ENCODE data around the gene SLC16A8.
"Not testable (repeated sequence)": the region's sequence is repeated elsewhere in the genome, so short reads cannot be mapped to it uniquely, and the experiment has no call there.

SLC16A8 gene

DNA sequence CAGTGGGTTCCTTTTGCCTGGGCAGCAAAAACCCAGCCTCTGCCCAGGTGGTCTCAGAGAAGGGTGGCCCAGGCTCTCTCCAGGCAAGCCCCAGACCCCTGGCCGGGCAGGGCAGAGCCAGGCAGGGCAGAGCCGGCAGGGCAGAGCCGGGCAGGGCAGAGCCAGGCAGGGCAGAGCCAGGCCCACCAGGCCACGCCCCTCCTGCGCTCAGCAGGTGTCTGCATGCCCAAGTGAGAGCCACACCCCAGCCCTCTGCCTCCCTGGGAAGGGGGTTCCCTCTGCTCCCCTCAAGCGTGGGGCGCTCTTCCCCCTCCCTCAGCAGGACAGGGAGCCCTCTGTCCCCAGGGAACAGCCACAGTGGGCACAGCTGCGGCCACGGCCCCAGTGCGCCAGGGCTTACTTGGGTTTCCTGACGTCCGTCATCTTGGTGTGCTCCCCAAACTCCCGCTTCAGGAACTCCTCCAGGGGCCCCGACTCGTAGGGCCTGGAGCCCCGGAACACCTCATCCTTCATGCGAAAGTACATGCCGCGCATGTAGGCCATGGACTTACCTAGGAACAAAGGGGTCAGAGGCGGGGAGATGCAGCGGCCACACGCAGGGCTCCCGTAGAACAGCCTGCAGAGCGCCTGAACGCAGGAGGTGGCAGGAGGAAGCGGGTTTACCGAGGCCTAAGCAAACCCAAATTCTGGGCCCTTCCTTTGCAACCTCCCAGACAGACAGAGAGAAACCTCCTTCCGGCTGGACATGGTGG lies 36.6 kb upstream of the SLC16A8 start:
- Mint-ChIP-seq H3K27ac (no peak overlapping the region), H3K27me3 (ENCODE audit: low read depth) (no peaks in the 10 kb centered on the region), H3K36me3 (ENCODE audit: low read depth) (no peaks in the 10 kb centered on the region), H3K9me3 (no peaks in the 10 kb centered on the region), H3K4me3 (no peak overlapping the region), H3K4me1 (ENCODE audit: low read depth) (peaks cover 5% of the 10 kb centered on the region)
- no peak for DNase-seq (ENCODE audit: low spot score)

DNA sequence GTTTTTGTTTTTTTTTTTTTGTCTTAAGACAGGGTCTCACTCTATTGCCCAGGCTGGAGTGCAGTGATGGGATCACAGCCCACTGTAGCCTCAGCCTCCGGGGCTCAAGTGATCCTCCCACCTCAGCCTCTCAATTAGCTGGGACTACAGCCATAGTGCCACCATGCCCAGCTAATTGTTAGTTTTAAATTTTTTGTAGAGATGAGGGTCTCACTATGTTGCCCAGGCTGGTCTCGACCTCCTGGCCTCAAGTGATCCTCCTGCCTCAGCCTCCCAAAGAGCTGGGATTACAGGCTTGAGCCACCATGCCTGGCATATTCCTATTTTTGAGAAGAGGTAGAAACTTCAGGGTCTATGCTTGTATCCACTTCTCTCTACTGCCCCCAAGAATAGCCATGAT lies 34.8 kb upstream of the SLC16A8 start:
- H3K36me3 Mint-ChIP-seq (ENCODE audit: low read depth); H3K4me1 Mint-ChIP-seq (ENCODE audit: low read depth); H3K9me3 Mint-ChIP-seq; H3K27ac Mint-ChIP-seq; DNase-seq (ENCODE audit: low spot score); H3K27me3 Mint-ChIP-seq (ENCODE audit: low read depth); H3K4me3 Mint-ChIP-seq: not testable (repeated sequence)

DNA sequence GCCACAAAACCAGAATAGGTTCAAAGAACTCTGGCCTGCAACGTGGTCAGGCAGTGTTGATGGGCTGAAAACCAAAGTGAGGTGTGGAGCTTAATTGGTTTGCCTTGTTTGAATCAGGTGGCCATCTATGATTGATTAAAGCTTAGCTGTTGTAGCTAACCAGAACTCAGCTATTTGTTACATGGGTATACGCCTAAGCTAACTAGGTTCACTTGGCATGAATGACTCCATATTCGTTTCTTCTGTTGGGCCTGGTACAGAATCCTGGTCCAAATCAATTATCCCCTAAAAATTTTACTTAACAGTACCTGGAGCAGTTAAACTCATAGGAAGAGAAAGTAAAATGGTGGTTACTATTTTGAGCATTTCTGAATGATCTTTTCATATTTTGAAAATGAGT lies 34.2 kb upstream of the SLC16A8 start:
- Mint-ChIP-seq H3K27ac (no peak overlapping the region), H3K36me3 (ENCODE audit: low read depth) (peaks cover 2% of the 10 kb centered on the region)

DNA sequence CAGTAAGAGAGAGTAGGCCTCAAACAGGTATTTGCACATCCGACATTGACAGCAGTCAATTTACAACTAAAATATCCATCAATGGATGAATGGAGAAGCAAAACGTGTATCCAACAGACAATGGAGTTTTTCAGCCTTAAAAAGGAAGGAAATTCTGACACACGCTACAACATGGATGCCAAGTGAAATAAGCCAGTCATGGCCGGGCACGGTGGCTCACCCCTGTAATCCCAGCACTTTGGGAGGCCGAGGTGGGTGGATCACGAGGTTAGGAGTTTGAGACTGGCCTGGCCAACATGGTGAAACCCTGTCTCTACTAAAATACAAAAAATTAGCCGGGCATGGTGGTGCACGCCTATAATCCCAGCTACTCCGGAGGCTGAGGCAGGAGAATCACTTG lies 33.6 kb upstream of the SLC16A8 start:
- H3K36me3 Mint-ChIP-seq (ENCODE audit: low read depth); H3K27ac Mint-ChIP-seq; H3K9me3 Mint-ChIP-seq; H3K27me3 Mint-ChIP-seq (ENCODE audit: low read depth); H3K4me1 Mint-ChIP-seq (ENCODE audit: low read depth); DNase-seq (ENCODE audit: low spot score); H3K4me3 Mint-ChIP-seq: not testable (repeated sequence)

More for the DNA sequence above, 34.2 kb upstream of the SLC16A8 start:
- no peak for DNase-seq (ENCODE audit: low spot score)
- no peaks in the 10 kb centered on the region for H3K27me3 Mint-ChIP-seq (ENCODE audit: low read depth)
- H3K4me1 Mint-ChIP-seq (ENCODE audit: low read depth), result peaks cover 2% of the 10 kb centered on the region
- H3K4me3 Mint-ChIP-seq, result no peak overlapping the region
- H3K9me3 Mint-ChIP-seq, result no peaks in the 10 kb centered on the region

DNA sequence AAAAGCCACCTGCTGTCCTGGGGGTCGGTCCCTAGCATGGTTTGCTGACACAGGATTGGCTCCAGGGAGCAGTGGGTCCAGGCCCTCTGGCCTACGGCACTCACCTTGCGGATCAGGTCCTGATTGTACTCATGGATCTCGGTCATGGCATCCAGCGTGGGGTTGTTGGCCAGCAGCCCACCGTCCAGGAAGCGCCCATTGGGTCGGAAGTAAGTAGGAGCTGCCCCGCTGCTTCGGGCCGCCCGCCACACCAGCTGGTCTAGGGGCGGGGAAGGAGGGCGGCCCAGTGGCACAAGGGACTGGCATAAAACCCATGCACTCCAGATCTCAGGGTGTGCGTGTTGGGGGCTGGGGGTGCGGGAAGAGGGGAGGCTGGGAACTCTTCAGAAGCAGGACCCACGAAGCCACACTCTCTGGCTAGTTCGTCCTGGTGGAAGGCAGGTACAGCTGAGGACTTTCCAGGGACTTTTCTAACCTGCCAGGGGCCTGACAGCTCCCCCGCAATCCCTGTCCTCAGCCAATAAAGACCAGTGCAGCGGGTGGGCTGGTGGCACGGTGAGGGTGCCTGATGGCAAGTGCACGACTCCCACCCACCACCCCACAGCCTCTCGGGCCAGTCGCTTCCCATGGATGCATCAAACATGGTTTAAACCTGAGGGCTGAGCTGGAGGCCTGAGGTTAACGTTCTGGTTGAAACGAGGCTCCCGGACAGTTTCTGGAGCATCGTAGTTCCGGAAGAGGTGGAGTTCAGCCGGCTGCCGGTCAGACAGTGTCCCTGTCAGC lies 31.6 kb upstream of the SLC16A8 start:
- Mint-ChIP-seq H3K27ac (no peak overlapping the region), H3K4me1 (ENCODE audit: low read depth) (peaks cover 2% of the 10 kb centered on the region), H3K36me3 (ENCODE audit: low read depth) (peaks cover 2% of the 10 kb centered on the region), H3K9me3 (no peaks in the 10 kb centered on the region), H3K27me3 (ENCODE audit: low read depth) (no peaks in the 10 kb centered on the region), H3K4me3 (no peak overlapping the region)
- no peak for DNase-seq (ENCODE audit: low spot score)

DNA sequence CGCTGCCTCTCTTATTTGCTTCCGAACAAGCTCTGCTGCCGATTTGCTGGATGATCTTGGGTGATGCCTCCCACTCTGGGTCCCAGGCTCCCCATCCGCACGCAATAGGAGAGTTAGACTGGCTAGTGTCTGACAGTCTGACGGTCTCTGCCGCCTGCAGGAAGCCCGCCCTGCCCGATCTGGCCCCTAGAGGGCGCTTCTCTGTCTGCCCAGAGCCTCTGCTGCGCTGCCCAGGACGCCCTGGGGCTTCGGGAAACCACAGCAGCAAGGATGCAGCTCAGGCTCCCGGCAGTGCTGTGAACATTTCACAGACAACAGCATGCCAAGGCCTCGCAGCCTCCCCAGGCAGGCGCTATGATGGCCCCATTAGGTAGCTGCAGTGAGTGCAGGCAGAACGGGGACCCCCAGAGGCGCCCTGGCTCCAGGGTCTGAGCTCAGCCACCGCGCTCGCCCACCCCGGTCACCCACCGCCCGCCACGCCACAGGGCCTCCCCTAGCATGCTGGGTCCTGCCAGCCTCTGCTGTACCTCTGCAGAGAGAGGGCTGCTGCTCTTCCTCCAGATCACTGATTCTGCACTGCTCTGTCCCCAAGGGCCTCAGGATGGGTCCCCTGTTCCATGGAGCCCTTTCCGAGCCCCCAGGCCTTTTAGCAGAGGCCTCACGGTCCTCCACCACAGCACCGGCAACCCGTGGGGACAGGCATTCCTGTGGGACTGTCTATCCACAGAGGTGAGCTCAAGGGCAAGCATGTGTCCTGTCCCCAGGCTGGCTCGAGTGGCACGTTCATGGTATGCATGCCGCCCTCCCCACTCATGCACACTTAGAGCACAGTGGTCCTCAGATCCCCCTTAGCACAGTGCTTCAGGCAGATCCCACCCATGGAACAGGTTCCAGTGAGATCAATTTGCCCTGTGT lies 30.8 kb upstream of the SLC16A8 start:
- peak; percentile 70 for DNase-seq (ENCODE audit: low spot score)
- Mint-ChIP-seq H3K4me1 (ENCODE audit: low read depth) (peaks cover 2% of the 10 kb centered on the region), H3K27me3 (ENCODE audit: low read depth) (no peaks in the 10 kb centered on the region), H3K36me3 (ENCODE audit: low read depth) (peaks cover 4% of the 10 kb centered on the region), H3K4me3 (no peak overlapping the region), H3K9me3 (peaks cover 2% of the 10 kb centered on the region), H3K27ac (no peak overlapping the region)

DNA sequence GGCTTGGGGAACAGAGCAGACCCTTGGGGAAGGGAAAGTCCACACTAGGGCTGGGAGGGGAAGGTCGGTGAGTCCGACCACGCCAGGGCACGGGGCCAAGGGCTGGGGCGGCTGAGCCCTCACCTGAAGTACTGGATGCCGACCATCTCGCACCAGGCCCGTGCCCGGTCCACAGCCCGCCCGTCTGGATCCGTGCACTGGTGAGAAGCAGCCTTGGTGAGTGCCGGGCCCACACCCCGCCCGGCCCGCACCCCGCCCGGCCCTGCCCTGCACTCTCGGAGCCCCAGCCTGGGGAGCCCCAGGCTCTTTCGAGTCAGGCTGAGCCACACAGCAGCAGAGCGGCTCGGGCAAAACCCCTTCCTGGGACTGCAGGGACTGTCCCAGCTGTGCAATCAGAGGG lies 28.4 kb upstream of the SLC16A8 start:
- peaks cover 3% of the 10 kb centered on the region for H3K9me3 Mint-ChIP-seq
- peaks cover 2% of the 10 kb centered on the region for H3K4me1 Mint-ChIP-seq (ENCODE audit: low read depth)

DNA sequence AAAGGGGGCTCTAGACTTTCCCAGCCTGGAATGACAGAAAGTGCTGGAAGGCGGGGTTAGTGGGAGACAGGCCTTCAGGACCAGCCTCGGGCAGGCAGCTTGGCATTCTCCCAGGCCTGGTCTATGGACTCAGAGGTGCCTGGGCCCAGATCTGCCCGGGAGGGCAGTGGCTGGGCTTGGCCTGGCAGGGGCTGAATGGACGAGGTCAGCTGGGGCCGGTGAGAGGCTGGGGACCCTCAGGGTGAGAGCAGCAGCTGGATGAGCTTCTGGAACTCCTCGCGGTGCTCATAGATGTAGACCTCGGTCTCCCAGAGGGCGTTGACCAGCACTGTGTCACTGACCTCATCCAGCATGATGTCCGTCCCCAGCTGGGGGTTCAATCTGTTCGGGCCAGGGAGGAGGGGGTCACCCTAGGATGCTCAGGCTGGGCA lies 28.0 kb upstream of the SLC16A8 start:
- H3K4me1 Mint-ChIP-seq (ENCODE audit: low read depth), result peaks cover 2% of the 10 kb centered on the region
- H3K36me3 Mint-ChIP-seq (ENCODE audit: low read depth), result peaks cover 4% of the 10 kb centered on the region
- no peak overlapping the region for H3K27ac Mint-ChIP-seq
- no peaks in the 10 kb centered on the region for H3K27me3 Mint-ChIP-seq (ENCODE audit: low read depth)
- peaks cover 3% of the 10 kb centered on the region for H3K9me3 Mint-ChIP-seq
- DNase-seq (ENCODE audit: low spot score), result no peak
- no peak overlapping the region for H3K4me3 Mint-ChIP-seq

More for the DNA sequence above, 28.4 kb upstream of the SLC16A8 start:
- Mint-ChIP-seq H3K4me3 (no peak overlapping the region), H3K27me3 (ENCODE audit: low read depth) (no peaks in the 10 kb centered on the region), H3K36me3 (ENCODE audit: low read depth) (peaks cover 4% of the 10 kb centered on the region), H3K27ac (no peak overlapping the region)
- DNase-seq (ENCODE audit: low spot score), result no peak

DNA sequence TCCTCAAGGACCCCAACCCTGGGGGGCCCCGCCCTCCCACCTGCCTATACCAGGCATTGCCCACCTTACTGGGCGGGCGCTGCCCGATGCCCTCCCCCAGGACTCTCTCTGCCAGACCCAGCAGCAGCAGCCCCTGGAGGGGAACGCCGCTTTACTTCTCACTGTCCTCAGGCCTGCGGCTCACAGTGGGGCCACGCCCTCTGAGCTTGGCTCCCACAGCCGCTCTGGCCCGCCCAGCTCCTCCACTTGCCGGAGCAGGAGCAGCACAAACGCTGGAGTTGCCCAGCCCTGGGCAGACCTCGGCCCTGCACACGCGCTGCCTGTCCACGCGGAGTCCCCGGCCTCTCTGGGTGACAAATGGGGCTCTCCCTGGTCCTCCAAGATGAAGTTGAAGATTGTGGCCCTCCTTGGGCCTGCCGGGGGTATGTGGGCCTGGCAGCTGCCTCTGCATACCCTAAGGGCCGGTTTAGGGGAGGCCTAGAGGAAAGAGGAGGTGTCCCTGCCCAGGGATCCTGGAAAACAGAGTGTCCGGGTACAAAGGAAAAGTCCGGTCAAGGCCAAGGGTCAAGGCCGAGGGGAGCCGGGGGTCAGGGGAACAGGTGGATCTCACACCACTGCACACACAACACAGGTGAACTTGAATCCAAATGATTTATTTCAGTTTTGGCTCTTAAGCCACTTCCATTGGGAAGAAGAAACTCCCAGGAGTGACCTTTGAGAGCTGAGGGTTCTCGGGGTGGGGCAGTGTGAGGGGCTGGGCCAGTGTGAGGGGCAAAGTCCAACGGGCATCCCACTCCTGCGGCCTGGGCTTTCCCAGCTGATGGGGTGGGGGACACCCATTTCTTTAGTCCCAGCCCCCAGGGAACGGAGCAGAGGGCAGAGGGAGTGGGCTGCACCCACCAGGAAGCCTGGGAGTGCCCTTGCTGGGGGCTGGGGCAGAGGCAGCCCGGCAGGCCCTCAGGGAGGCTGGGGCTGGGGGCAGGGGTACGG lies 27.2 kb upstream of the SLC16A8 start:
- DNase-seq (ENCODE audit: low spot score), result no peak
- Mint-ChIP-seq H3K4me3 (no peak overlapping the region), H3K27me3 (ENCODE audit: low read depth) (no peaks in the 10 kb centered on the region), H3K27ac (no peak overlapping the region), H3K36me3 (ENCODE audit: low read depth) (peaks cover 4% of the 10 kb centered on the region), H3K9me3 (peaks cover 3% of the 10 kb centered on the region), H3K4me1 (ENCODE audit: low read depth) (peaks cover 2% of the 10 kb centered on the region)

DNA sequence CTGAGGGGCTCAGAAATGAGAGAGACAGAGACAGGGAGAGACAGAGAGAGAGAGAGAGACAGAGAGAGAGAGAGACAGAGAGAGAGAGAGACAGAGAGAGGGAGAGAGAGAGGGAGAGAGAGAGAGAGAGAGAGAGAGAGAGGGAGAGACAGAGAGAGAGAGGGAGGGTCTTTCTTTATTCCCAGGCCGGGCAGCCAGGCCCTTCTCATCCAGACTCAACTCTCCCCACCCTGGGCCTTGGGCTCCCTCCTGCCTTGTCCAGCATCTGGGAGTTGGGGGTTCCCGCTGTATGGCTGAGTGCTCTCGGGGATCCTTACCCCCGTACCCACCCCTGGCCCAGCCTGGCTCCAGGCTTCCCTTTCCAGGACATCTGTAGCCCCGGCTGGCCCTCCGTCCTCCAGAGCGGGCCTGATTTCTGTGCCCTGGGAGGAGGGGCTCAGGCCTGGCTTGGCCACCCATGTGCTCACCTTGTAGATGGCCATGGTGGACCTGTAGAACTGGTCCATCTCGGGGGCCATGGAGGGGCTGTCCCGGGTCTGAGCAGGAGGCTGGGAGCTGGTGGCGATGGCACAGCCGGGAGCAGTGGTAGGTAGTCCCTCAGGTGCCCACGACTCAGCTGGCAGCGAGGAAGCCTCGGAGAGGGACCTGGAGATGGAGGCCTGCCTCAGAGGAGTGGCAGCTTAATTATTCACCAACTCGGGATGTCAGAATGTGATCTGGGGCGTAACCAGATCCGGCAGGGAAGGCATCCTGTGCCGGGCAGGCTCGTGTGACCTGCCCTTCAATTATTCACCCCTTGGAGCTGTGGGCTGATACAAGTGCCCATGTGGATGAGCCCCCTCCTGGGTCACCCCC lies 26.3 kb upstream of the SLC16A8 start, which contains the start of gene BAIAP2L2:
Gene BAIAP2L2 (minus strand): TSS at position 677 of the 855 bp plus-strand sequence. CDS start 159 bp downstream, at position 518.
- H3K36me3 Mint-ChIP-seq (ENCODE audit: low read depth), result peaks cover 4% of the 10 kb centered on the region
- H3K27ac Mint-ChIP-seq, result peak within 1 kb of the TSS; percentile 84
- no peak within 1 kb of the TSS for H3K4me3 Mint-ChIP-seq
- peaks cover 3% of the 10 kb centered on the region for H3K4me1 Mint-ChIP-seq (ENCODE audit: low read depth)
- H3K27me3 Mint-ChIP-seq (ENCODE audit: low read depth), result no peaks in the 10 kb centered on the region
- no peak for DNase-seq (ENCODE audit: low spot score)
- peaks cover 3% of the 10 kb centered on the region for H3K9me3 Mint-ChIP-seq

DNA sequence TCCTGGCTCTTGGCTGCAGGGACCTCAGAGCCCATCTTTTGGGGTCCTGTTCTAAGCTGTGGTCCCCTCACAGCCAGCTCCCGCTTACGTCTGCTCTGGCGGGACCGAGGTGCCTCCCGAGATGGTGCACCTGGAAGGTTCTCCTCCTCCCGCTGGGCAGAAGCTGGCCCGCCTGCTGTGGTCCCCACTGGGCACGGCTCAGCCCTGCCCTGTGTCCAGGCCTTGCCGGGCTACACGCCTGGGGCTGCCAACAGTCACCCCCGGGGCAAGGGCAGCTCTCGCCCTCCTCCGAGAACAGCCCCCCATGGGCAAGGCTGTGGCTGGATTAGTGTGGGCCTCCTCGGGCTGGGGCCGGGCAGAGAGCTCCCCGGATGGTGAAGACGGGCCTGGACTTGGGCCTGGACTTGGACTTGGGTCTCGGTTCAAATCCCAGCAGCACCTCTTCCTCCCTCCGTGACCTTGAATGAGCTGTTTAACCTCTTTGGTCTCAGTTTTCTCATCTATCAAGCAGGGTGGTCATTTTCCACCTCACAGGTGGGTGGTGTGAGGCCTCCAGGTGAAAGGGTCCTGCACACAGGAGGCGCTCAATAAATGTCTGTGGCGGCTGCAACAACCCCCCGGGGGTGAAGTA lies 25.5 kb upstream of the SLC16A8 start:
- Mint-ChIP-seq H3K27me3 (ENCODE audit: low read depth) (no peaks in the 10 kb centered on the region), H3K4me3 (no peak overlapping the region), H3K4me1 (ENCODE audit: low read depth) (peaks cover 7% of the 10 kb centered on the region), H3K9me3 (peaks cover 3% of the 10 kb centered on the region), H3K36me3 (ENCODE audit: low read depth) (peaks cover 4% of the 10 kb centered on the region), H3K27ac (peak overlapping the region; percentile 84)
- DNase-seq (ENCODE audit: low spot score), result no peak
